ENCODE measurements around the gene ANO6.
"Not testable (repeated sequence)": the region's sequence is repeated elsewhere in the genome, so short reads cannot be mapped to it uniquely, and the experiment has no call there.

Gene ANO6

DNA sequence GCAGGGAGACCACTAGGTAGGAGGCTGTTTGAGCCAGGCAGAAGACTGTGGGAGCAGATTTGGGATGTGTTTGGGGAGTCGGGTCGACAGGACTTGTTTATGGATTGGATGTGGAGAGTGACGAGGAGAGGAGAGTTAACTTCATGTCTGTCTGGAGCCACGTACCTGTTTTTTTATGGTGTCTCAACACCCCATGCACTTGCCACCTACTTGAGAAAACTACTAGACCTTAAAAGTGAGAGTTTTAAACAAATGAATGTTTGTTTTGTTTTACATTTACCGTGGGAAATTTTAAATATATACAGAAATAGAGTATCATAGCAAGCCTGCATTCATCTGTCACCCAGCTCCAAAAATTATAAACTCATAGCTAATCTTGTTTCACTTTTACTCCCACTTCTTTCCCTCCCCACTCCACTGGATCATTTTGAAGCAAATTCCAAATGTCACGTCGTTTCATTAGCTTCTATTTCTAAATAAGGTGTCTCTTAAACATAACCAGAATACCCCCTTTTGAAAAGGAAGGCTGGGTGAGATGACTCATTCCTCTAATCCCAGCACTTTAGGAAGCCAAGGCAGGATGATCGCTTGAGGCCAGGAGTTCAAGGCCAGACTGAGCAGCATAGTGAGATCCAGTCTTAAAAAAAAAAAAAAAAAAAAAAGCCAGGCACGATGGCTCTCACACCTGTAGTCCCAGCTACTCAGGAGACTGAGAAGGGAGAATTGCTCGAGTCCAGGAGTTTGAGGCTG is 136.2 kb downstream of the ANO6 start:
- DNase-seq, result no peak

DNA sequence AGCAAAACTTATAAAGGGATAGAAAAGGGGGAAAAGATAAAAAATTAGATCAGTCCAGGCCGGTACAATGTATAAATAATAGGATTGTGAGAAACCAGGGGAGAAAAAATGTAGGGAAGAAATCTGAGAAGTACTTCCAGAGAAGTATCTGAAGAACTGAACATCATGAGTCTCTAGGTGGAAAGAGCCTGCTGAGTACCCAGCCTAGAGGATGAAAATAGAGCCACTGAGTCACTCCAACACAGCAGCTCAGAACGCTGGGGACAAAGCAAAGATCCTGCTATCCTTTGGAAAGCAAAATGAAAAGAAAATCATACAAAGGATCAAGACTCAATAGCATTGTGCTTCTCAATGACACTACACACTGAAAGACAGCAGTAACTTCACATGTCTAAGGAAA is 138.0 kb downstream of the ANO6 start:
- DNase-seq, result no peak

DNA sequence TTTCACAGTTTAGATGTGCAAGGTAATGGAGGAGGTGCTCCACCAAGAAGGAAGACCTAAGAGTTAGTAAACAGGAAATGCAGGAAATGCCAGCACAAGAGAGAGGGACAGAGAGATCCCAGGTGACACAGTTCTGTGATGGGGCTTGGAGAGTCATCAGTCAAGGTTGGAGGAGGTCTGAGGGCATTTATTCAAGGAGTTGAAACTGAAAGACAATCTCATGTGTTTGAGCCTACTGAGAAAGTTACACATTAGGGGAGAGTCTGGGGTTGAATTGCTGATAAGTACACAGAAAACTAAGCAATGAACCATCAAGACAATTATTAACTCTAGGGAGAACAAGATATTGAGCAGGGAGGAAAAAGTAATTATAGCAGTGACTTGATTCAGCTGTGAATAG is 138.5 kb downstream of the ANO6 start:
- no peak for DNase-seq

DNA sequence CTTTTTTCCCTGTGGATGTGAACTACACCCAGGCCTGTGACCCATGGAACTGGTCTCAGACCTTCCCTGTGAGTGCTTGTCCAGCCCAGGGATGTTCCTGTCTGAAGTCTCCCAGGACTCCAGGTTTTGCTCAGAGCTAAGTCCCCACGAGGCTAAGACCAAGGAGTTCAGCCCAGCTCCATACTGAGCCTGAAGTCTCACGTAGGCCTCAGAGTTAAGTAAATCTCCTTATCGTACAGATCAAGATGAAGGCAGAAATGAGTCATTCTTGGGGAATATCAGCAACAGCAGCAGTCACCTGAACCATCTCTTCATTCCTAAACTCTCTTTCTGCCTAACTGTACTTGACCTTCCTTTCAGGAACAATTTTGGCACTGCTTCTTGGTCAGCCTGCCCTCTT is 139.8 kb downstream of the ANO6 start:
- no peak for DNase-seq

DNA sequence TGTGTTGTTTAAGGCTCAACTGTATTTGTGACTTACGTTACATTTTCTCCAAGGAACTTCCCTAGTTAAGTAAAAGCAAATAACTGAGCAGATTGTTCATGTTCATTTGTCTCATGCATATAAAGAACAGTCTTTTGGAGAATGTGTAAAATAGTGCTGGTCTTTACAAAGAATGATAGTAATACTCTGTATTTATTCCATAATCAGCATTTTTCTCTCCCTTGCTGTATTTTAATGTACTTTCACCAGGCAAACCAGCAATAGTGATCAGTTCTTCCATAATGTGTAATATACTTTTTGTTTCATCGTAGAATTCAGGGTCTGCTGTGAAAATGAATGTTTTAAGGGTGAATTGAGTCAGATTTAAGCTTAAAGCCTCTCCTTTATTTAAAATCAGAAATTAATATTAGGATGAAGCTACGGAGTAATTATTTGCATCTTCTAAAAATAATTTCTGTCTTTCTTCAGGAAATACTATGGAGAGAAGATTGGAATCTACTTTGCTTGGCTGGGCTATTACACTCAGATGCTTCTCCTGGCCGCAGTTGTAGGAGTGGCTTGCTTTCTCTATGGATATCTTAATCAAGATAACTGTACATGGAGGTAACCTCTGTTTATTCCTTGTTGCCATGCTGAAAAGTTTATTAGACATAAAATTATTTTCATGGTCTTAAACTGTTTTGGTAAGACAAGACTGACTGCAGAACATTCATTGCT is 141.1 kb downstream of the ANO6 start:
- no peak for DNase-seq

DNA sequence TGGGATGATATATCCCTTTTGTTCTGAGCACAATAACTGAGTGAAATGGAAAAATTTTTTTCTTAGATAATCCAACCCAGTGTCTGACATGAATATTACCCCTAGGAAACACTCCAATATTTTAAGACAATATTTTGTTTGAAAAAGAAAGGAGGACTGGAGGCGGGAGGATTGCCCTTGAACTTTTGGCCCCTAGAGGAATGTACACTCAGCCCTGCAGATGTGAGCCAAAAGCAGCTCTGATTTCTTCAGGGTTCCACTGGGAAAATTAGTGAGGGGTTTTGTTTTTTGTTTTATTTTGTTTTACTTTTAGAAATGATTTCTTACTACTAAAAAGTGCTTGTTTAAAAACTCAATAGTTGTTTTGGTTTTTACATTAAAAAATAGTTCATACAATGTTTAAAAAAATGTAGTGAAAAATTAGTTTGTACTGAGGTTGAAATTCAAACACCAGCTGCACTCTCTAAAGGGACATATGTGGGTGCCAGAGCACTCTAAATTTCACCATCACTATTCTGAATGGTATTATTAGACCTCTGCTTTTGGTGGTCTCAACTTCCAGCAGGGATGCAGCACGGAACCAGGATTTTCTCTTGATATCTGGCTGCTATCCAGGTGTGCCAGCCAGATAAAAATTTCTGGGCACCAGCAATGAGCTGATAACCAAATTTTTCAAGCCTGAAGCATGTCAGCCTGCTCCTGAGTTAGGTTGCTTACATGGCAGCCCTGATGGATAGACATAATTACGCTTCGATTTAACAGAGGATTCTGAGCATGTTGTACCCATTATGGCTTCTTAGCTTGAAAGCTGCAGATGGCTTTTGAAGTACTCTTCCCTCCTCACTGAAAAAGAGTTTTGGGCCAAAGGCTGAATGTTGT is 141.9 kb downstream of the ANO6 start:
- no peak for DNase-seq

DNA sequence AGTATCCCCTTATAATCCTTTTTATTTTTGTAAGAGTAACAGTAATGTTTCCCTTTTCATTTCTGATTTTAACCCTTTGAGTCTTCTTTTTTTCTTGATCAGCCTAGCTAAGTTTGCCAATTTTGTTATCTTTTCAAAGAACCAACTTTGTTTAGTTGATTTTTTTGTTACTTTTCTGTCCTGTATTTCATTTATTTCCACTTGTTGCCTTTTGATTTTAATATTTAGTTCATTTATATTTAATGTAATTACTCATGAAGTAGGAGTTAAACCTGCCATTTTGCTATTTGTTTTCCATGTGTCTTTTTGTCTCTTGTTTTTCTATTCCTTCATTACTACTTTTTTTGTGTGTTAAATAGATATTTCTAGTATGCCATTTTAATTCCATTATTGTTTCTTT is 146.4 kb downstream of the ANO6 start:
- no peak for DNase-seq

DNA sequence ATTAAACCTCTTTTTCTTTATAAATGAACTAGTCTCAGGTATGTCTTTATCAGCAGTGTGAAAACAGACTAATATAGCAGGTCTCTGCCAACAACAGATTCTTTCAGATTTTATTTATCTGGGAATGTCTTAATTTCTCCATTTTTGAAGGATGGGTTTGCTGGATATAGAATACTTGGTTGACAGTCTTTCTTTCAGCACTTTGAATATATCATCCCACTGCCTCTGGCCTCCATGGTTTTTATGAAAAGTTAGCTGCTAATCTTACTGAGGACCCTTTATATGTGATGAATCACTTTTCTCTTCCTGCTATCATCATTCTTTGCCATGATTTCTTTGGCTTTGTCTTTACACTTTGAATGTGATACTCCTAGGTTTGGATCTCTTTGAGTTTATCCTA is 148.0 kb downstream of the ANO6 start:
- DNase-seq, result no peak

DNA sequence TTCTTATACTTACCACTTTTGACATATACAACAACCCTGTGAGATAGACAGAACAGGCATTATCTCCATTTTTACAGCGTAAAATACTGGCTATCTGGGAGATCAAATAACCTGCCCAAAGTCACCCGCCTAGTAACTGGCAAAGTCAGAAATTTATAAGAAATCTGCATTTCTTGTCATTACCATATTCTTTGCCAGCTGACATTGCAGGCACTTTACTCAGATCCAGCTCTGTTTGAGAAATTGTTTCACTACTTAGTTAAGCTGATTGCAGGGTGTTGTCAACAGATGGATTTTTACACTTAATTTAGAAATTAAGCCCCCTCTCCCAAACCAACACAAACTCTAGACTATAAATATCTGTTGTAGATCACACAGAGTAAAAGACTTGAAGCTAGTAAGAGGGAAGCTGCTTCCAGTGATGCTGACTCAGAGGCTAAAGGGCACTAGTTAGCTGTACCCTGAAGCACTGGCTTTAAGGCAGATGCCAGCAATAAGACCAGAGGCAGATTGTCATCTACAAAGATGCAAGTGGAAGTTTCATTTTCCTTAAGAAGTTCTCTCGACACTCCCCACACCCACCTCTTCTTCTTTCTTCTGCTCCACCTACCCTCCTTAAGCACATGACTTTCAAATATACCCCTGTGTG is 153.1 kb downstream of the ANO6 start:
- DNase-seq, result no peak

DNA sequence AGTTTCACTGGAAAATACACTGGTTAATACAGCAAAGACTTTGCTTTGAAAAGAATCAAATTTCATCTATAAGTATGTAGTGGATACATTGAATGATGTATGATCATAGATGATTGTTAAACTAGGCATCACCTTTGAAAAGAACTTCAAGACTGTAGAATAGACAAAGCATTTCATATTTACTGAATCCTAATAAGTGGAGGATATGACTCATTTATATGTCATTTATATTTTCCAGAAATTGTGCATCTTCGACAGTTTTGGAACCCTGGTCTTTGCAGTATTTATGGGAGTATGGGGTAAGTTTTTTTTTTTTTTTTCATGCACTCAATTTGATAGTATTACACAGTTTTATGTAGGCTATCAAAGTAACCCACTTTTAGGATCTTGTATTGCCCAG is 161.9 kb downstream of the ANO6 start:
- DNase-seq, result no peak

DNA sequence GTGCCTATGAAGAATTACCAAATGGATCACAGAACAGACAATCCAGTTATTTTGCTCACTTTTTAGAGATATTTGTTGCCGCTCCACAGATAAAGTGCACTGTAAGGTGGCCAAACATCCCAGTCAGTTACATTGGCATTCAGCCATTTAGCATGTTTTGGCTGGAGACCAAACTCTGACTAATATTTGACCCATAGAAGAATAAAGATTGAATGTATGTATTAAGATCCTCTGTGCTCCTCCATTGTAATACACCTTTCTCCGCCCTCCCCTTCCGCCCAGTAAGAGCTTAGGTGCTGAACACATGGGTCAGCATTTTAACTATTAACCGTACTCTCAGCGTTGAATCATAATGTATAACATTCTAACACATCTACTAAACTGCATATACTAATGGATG is 163.4 kb downstream of the ANO6 start:
- DNase-seq, result peak; percentile 48

DNA sequence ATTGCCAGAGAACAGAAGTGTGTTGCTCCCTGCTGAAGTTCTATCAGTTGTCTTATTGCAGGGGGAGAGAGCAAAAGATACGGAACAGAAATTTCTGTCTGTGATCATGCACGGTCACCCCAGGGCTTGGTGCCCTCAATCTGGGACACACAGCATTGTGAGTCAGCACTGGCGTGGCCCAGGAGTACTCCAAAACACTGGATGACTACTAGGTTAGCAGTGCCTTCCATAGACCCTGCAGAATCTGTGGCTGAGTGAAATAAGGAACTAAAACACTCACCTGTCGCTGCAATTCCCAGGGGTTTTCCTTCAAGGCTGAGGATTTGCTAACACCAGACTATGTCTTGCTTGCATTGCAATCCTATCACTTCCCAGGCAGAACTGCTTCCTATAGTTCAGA is 165.5 kb downstream of the ANO6 start:
- DNase-seq, result no peak

DNA sequence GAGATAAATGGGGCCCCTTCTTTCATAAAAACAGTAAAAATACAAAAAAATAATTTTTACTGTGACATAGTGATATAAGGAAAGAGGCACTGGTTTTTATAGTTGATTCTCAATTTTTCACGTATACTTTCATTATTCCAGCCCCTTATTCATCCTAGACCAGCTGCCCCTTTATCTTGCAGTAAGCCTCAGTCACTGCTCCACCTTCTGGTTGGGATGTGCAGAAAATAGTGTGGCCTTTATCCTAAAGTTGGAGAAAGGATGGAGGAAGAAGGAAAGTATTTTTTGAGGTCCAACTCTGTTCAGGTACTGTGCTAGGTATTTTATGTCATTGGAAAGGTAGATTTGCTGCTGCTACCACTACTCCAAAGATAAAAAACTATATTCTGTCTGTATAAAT is 172.7 kb downstream of the ANO6 start:
- DNase-seq, result peak; percentile 61

DNA sequence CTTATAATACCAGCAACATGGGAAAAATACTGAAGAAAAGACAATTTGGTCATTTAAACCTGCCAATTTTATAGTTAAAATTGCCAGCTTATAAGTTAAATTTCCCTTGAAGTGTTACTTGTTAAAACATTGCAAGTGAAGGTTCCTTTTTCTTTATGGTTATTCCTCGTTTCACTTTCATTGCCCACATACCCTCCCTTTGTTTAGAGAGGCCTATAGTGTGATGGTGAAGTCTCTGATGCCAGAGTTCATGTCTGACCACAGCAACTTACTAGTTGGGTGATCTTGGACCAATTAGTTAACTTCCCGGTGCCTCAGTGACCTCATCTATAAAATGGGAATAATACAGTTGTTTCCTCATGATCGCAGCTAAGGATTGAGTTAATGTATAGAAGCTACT is 173.5 kb downstream of the ANO6 start:
- no peak for DNase-seq

DNA sequence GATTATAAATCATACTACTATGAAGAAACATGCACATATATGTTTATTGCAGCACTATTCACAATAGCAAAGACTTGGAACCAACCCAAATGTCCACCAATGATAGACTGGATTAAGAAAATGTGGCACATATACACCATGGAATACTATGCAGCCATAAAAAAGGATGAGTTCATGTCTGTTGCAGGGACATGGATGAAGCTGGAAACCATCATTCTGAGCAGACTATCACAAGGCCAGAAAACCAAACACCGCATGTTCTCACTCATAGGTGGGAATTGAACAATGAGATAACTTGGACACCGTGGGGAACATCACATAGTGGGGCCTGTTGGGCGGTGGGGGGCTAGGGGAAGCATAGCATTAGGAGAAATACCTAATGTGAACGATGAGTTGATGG is 181.6 kb downstream of the ANO6 start:
- not testable (repeated sequence) for DNase-seq

DNA sequence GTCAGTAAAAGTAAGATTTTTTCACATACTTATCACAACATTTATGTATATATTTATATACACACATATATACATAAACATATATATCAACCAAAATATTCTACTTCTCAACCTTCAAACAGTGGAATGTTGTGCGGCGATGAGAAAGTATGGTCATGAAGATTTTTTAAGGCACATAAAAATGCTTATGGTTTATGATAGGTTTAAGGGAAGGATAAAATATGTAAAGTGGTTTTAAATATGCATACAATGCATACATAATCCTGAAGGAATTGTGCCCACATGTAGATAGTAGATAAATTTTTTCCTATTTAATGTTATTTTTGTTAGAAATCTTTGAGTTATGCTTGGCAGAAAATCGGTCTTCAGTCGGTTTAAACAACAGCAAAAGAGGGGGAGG is 182.7 kb downstream of the ANO6 start:
- DNase-seq, result no peak

DNA sequence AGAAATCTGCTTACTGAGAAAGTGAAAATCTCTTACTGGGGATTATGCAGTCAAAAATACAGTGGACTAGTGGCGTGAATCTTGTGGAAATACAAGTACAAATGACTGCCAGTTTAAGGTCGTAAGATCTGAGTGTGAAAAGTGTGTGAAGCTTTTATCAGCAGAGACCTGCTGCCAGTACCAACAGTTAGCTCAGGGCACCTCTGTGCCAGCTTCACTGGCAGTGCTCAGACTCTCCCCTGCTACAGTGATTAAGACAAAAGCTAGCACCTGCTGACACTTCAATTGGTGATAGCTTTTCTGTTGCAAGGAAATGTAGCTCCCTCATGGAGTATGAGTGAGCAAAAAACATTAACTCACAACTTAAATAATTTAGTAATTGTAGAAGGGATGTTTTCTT is 185.1 kb downstream of the ANO6 start:
- DNase-seq, result peak; percentile 10

DNA sequence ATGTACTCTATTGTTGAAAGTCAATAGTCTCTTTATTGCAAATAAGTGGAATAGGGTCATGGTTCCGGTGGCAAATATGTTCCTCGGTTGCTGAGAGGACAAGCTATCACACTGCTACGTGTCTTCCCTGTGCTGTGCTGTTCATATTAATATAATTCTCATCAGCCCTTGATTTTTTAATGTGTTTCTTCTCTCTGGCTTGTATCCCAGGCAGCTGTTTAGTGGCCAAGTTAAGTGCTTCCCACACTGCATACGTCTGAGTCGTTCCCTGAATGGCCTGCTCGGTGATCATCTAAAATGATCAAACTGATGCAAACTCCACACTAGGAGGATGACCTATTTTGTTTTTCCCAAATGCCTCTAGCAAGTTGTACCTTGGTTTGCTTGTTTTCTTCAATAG is 186.4 kb downstream of the ANO6 start:
- DNase-seq, result no peak

DNA sequence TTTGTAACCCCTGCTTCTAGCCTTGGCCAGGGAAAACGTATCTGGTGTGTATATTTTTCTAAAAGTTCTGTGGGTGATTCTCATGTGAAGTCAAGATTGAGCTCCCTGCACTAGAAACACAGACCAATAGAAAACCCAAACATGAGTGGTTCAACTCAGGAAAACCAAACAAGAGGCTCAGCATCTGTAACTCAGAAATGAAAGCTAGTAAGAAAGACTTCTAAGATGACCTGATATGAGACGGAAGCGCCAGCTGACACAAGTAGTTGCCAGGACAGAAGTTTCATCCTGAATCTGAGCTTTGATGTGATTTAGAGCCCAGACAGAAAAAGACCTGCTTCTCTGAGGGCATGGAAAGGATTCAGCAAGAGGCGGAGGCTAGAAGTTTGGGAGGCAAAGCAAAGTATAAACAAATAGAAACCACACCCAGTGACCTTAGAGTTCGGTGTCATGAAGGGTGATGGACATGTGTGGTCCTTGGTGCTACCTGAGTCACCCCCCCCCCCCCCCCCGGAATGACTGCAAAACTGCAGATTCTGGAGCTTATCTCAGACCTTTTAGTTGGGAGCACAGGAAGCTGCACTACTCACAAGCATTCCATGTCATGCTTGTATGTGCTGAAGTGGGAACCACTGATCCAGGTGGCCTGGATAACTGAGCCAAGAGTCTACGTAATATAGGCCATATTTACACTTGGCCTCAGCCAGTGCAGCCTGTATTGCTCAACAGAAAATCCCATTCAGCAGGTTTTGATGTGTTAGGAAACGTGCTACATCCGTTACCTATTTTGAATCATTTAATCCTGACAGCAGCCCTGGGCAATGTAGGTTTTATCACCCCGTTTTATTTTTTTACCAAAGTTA is 191.3 kb downstream of the ANO6 start:
- DNase-seq, result no peak

DNA sequence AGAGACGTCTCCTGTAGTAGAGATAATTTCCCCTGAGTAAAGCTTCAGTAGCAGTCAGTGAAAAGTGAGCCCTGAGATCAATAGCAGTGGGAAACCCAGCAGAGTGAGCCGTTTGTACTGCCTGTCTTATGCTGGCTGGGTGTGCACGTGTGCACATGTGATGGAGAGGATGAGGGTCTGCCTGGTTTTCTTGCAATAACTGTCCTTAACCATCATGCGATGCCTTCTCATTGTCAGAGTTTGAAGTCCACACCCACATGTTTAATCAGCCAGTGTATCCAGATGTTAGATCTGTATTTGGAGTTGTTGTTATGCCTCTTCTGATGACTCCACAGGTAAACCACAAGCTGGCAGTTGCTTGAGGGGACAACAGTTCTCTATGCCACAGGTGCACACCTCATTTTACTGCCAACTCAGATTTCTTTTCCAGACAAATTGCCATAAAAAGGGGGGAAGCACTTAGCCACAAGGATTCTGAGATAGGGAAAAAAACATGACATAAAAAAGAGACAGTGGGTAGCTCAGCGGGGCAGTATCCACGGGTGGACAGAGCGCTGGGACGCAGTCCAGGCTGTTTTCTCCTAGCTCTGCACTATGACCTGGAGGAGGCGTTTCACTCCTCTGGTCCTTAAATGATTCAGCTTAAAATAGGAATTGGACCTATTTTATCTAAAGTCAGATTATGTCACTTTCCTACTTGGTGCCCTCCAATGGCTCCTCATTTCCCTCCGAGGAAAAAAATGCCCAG is 192.3 kb downstream of the ANO6 start:
- no peak for DNase-seq

DNA sequence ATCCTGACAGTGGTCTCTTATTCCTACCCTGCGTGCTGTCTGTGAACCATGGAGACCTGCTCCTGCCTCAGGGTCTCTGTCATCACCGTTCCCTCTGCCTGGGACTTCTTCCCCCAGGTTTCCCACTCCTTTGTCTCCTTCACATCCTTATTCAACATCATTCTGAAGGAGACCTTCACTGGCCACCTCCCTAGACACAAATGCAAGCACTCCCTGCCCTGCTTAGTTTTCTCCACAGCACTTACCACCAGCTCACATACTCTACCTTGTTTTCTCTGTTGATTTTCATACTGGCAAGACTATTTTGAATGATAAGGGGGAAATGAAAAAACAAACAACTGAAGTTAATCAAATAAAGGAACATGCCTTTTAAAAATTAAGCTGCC is 192.8 kb downstream of the ANO6 start:
- DNase-seq, result no peak

DNA sequence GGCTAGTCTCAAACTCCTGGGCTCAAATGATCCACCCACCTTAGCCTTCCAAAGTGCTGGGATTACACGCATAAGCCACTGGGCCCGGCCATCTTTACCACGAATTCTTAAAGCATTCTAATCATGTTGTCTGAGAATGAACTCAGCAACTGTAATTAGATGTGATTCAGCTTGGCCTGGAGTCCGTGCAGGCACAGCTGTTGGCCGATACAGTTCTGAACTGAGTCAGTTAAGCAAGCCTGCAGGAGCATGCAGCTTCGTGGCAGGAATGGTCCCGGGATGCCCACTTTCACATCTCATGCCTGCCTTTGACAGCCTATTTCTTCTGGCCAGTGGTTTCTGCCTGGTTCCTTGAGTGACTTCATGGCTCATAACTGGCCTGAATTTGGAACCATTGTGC is 194.1 kb downstream of the ANO6 start:
- no peak for DNase-seq

Measured in hematopoietic multipotent progenitor cell treated with erythropoietin and hydrocortisone succinate and interleukin-3 and kit ligand, for 6 days (in vitro differentiated cells).